GM06990 (cell line): ENCODE measurements around the gene FHIT.

ENCODE experiments used
- DNase-seq: peaks from one replicate; pipeline ENCODE4 v3.0.0-alpha.2; 2011; ENCODE audit not compliant: insufficient read length; ENCODE audit errors: extremely low read depth
- H3K27me3 ChIP-seq: replicated peaks from 2 replicates; pipeline ENCODE4 v1.6.0; 2011; ENCODE audit warnings: low read length; ENCODE audit not compliant: control insufficient read depth, insufficient read depth
- H3K36me3 ChIP-seq: 2 replicates; pipeline ENCODE4 v1.5.1; 2011; ENCODE audit warnings: low read length; ENCODE audit not compliant: control insufficient read depth, insufficient read depth
- H3K4me3 ChIP-seq: replicated peaks from 2 replicates; pipeline ENCODE4 v1.5.1; 2011; ENCODE audit warnings: low read depth, mild to moderate bottlenecking, control low read depth, low read length
- TF ChIP-seq, protein P1 (sequence below): IDR thresholded peaks from 2 replicates; pipeline ENCODE4 v1.5.1; 2011; ENCODE audit warnings: low read length, control low read depth, mild to moderate bottlenecking, inconsistent platforms; ENCODE audit not compliant: insufficient read depth, poor library complexity, severe bottlenecking

Gene FHIT

DNA sequence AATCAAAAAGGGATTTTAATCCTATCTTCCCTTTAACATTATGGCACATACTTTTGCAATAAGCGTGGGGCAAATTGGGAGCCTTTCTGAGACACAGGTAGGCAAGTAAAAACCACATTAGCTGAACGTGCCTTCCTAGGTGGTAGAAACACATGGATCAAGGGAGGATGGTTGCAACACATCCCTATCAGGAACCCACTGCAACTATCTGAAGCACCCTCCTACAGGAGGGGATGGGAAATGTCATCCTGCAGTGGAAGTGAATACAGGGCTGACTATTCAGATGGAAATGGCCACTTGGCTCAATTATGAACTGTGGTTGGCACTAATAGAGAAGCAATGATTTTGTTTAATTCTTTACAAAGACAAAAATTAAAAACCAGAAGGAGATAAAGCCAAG is 826.3 kb downstream of the FHIT start:
- Histone ChIP-seq H3K36me3 (no peaks in the 10 kb centered on the region), H3K27me3 (no peaks in the 10 kb centered on the region), H3K4me3 (no peak overlapping the region)
- TF ChIP-seq, protein P1, sequence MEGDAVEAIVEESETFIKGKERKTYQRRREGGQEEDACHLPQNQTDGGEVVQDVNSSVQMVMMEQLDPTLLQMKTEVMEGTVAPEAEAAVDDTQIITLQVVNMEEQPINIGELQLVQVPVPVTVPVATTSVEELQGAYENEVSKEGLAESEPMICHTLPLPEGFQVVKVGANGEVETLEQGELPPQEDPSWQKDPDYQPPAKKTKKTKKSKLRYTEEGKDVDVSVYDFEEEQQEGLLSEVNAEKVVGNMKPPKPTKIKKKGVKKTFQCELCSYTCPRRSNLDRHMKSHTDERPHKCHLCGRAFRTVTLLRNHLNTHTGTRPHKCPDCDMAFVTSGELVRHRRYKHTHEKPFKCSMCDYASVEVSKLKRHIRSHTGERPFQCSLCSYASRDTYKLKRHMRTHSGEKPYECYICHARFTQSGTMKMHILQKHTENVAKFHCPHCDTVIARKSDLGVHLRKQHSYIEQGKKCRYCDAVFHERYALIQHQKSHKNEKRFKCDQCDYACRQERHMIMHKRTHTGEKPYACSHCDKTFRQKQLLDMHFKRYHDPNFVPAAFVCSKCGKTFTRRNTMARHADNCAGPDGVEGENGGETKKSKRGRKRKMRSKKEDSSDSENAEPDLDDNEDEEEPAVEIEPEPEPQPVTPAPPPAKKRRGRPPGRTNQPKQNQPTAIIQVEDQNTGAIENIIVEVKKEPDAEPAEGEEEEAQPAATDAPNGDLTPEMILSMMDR = no peak
- no peak for DNase-seq

DNA sequence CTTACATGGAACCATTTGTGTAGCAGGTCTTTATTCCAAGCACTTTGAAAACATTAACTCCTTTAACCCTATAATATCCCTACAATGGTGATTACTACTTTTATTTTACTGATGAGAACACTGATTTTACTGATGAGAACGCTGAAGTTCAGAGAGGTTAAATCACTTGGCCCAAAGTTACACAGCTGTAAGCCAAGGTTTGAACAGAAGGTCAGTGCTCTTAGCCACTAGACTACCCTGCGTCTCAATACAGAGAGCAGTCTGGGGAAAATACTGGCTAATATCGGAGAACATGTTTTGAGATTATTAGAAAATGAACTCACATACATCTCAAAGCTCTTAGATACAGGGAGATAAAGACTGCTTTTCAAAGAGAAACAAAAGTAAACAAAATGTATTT is 827.2 kb downstream of the FHIT start:
- H3K36me3 ChIP-seq = no peaks in the 10 kb centered on the region
- DNase-seq = no peak
- H3K4me3 ChIP-seq = no peak overlapping the region
- no peaks in the 10 kb centered on the region for H3K27me3 ChIP-seq
- TF ChIP-seq, protein P1 = no peak

DNA sequence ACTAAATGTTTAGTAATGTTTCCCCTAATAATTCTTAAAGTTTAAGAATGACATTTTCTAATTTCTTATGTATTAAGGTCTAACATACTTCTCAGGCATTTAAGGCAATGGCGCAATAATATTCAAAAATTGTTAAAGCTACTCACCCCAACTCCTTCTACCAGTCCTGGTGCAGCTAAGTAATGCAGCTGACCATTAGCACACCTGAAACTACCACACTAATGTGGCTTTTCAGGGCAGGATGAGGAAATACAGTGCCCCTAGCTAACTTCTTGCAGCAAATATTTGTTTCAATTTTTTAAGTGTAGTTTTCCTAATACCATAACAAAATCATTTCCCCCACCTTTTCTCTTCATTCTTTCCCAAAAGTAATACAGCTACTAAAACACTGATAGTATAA is 827.7 kb downstream of the FHIT start:
- no peaks in the 10 kb centered on the region for H3K27me3 ChIP-seq
- TF ChIP-seq, protein P1 = no peak
- H3K4me3 ChIP-seq = no peak overlapping the region
- no peaks in the 10 kb centered on the region for H3K36me3 ChIP-seq
- no peak for DNase-seq

DNA sequence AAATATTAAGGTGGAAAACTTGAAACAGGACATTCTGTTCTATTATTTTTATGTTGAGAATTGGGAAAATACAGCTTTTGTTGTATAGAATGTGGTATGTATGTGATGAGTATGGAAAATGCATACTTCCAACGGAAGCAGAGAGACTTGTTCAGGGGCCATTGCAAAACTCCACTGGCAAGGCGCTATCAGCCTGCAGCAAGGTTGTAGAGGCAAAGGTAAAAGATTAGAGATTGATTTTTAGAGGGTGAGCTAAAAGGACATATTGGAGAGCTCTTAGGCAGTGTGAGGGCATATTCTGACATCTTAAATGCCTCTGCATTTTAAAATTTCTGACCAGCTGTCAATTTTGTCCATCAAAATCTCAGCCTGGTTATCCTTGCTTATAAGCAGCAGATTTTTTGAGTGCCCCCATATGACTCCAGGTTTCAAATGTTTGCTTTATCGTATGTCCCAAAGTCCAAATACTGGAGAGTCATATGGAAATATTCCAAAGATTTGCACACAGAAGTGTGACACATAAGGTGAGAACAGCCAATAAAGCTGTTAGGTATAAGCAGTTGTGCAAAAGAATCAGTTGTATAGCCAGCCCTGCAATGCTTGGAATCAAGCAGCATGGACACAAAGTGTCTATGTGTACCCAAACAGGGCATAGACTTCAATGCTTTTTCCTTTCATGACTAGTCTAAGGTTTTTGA is 829.4 kb downstream of the FHIT start:
- no peak for DNase-seq
- Histone ChIP-seq H3K27me3 (no peaks in the 10 kb centered on the region), H3K4me3 (no peak overlapping the region), H3K36me3 (no peaks in the 10 kb centered on the region)
- TF ChIP-seq, protein P1 = no peak

DNA sequence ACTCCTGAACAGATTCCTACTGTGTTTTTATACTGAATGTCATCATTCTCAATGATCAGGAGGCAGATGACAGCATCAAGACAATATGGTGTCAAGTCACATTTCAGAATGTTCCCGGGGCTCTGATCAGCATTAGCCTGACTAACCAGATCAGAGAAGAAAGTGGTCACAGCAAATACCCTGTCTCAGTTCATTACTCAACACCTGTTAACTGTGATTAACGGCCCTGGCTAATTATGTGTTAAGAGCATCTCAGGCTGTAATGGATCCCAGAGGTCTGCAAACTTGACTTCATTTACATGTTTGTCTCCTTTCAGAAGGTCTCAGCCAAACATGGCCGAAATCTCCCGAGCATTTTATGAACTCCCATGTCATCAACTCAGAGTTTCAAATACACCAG is 833.7 kb downstream of the FHIT start:
- no peak for DNase-seq
- Histone ChIP-seq H3K27me3 (no peaks in the 10 kb centered on the region), H3K36me3 (no peaks in the 10 kb centered on the region), H3K4me3 (no peak overlapping the region)
- TF ChIP-seq, protein P1 = no peak

DNA sequence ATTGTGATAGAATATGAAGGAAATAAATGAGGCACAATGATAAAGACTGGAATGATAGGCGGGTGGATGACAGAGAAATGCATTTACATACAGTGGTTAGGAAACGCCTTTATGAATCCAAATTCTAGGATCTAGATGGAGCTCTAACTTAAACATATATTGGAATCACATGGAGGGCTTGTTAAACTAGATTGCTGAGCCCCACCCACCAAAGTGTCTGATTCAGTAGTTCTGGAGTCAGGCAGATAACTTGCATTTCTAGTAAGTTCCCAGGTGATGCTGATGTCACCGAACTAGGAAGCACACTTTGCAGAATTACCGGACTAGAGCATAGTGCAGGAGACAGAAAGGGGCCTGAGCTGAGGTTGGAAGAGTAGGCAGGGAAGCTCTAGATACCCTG is 837.2 kb downstream of the FHIT start:
- Histone ChIP-seq H3K27me3 (no peaks in the 10 kb centered on the region), H3K4me3 (no peak overlapping the region), H3K36me3 (no peaks in the 10 kb centered on the region)
- DNase-seq = no peak
- TF ChIP-seq, protein P1 = no peak
